Psoas muscle (tissue), 8 donors: Measurements from ENCODE around the gene DOHH. TPM values are rescaled to one million over a fixed set of nuclear protein-coding genes. Genes with fewer than 3 reads are reported as not detected.

ENCODE experiments used
- ATAC-seq, 4 donors: fragments of 200-7000 bp; cut with Tn5 transposase; one replicate each; pipeline ENCODE4 v1.9.1; 2020; ENCODE audit warnings: moderate library complexity in 3 of 4, mild to moderate bottlenecking in 2 of 4
- DNase-seq, 2 donors: peaks; one replicate each; pipeline ENCODE4 v3.0.0-alpha.2; 2020
- H3K27ac ChIP-seq: fragments of 200-600 bp; one replicate; pipeline ENCODE4 v1.8.0; 2022
- H3K27me3 ChIP-seq, 3 donors: fragments of 200-600 bp in 1 of 3; one replicate each; pipeline versions ENCODE4 v1.6.1 to v1.8.0; 2013 to 2022; ENCODE audit warnings: low read length in 2 of 3, mild to moderate bottlenecking in 2 of 3, moderate library complexity in 1 of 3; ENCODE audit not compliant: insufficient read depth in 3 of 3
- H3K36me3 ChIP-seq, 2 donors: fragments of 200-600 bp in 1 of 2; one replicate each; pipeline versions ENCODE4 v1.6.1 to v1.8.0; 2013 to 2022; ENCODE audit warnings: low read depth in 1 of 2, mild to moderate bottlenecking in 1 of 2, moderate library complexity in 1 of 2; ENCODE audit not compliant: insufficient read depth in 1 of 2
- H3K4me1 ChIP-seq: fragments of 200-600 bp; one replicate; pipeline ENCODE4 v1.8.0; 2022
- H3K4me3 ChIP-seq: fragments of 200-600 bp; one replicate; pipeline ENCODE4 v1.8.0; 2022; ENCODE audit warnings: mild to moderate bottlenecking
- H3K9me3 ChIP-seq: fragments of 200-600 bp; one replicate; pipeline ENCODE4 v1.8.0; 2022
- WGBS, 3 donors: extraction: QIAGEN DNeasy Blood & Tissue Kit; methylation state at CpG; one replicate each; pipeline versions ENCODE4 v1.1.6 to v1.1.7; 2013; 5-methylcytosine and 5-hydroxymethylcytosine counted together
- intact Hi-C, 2 donors: fragments of 100-400 bp; cut with DNase I; formaldehyde crosslinking; loops; one replicate each; pipeline versions ENCODE4 v1.11.0 to v1.14.2; 2022
- polyA plus RNA-seq, 3 donors: library from polyadenylated mRNA; stranded (reverse); fragments of 200-250 nt; gene quantifications; one replicate each; pipeline ENCODE4 v1.2.3, GENCODE V29; 2013
- total RNA-seq, 4 donors: library from RNA; stranded (reverse); fragmentation: NEBNext Ultra II Directional in 2 of 4; extraction: Animal tissue kit (Norgen Biotek cat#: 25700) in 2 of 4; gene quantifications; one replicate each; pipeline versions ENCODE4 v1.2.1 to v1.2.4, GENCODE V29; 2021 to 2023
- TF ChIP-seq, protein P1 (sequence below): fragments of 200-600 bp; IDR thresholded peaks from one replicate; pipeline ENCODE4 v1.8.0; 2022; ENCODE audit warnings: antibody characterized with exemption
- donor health status: healthy with polysubstance abuse.
- donor health status: DM: no; HTN: no; CAD: no; lungs with moderate emphysema.
- donor health status: Bipolar disorder and iron deficiency.
- donor health status: healthy.
- donor health status: DM: yes; HTN: yes; CAD: no.
- donor health status: DM: no; HTN: no; CAD: no.
- donor health status: DM: no; HTN: no; CAD: no.
- donor health status: DM: yes; HTN: yes; CAD: no.

The DOHH gene
- total and polyA plus RNA-seq, 7 donors, result 11.5 to 54.3 (median 21.8) TPM

GRCh38 chr19:3478409-3479176, 21.9 kb downstream of the DOHH start:
- WGBS, 3 donors, result 17 to 25% (median 19%) methylated on average over 27 of the region's 27 CpGs
- intact Hi-C loops, result no loop called here
- ATAC-seq (no peak), DNase-seq (no peak)
- TF ChIP-seq, protein P1, sequence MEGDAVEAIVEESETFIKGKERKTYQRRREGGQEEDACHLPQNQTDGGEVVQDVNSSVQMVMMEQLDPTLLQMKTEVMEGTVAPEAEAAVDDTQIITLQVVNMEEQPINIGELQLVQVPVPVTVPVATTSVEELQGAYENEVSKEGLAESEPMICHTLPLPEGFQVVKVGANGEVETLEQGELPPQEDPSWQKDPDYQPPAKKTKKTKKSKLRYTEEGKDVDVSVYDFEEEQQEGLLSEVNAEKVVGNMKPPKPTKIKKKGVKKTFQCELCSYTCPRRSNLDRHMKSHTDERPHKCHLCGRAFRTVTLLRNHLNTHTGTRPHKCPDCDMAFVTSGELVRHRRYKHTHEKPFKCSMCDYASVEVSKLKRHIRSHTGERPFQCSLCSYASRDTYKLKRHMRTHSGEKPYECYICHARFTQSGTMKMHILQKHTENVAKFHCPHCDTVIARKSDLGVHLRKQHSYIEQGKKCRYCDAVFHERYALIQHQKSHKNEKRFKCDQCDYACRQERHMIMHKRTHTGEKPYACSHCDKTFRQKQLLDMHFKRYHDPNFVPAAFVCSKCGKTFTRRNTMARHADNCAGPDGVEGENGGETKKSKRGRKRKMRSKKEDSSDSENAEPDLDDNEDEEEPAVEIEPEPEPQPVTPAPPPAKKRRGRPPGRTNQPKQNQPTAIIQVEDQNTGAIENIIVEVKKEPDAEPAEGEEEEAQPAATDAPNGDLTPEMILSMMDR, result no peak
- no peaks in the 10 kb centered on the region for H3K4me1 ChIP-seq
- peaks cover 0 to 37% (median 16%) of the 10 kb centered on the region in 3 donors for H3K27me3 ChIP-seq
- H3K27ac ChIP-seq, result no peak overlapping the region
- H3K36me3 ChIP-seq, result no peaks in the 10 kb centered on the region
- H3K4me3 ChIP-seq, result no peak overlapping the region
- H3K9me3 ChIP-seq, result no peaks in the 10 kb centered on the region

DNA sequence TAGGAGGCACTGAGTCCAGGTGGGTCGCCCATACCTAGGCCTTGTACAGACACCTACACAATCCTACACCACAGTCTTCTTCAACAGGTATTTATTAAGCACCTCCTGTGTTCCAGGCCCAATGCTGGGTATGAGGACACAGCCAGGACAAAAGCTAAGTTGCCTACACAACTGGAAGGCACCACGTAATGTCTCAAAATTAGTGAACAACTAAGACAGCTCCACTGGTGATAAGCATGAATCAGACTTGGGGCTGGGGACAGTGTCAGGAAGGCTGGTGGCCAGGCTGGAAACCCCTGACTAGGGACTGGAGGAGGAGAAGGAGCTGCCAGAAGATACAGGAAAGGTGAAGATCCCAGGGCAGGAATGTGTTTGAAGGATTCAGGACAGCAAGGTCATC, 22.5 kb downstream of the DOHH start:
- TF ChIP-seq, protein P1, result no peak
- H3K36me3 ChIP-seq, result no peaks in the 10 kb centered on the region
- no peak for ATAC-seq
- no peak for DNase-seq
- 65 to 85% (median 82%) methylated on average over 2 of the region's 2 CpGs for WGBS, 3 donors
- H3K9me3 ChIP-seq, result no peaks in the 10 kb centered on the region
- H3K4me3 ChIP-seq, result no peak overlapping the region
- no peaks in the 10 kb centered on the region for H3K4me1 ChIP-seq
- H3K27ac ChIP-seq, result no peak overlapping the region
- peaks cover 0 to 31% (median 14%) of the 10 kb centered on the region in 3 donors for H3K27me3 ChIP-seq
- intact Hi-C loops, result no loop called here

- Histone ChIP-seq H3K9me3 (no peaks in the 10 kb centered on the region), H3K27me3 (peaks cover 0 to 27% (median 11%) of the 10 kb centered on the region in 3 donors), H3K4me3 (no peak overlapping the region), H3K27ac (no peak overlapping the region), H3K4me1 (no peaks in the 10 kb centered on the region), H3K36me3 (no peaks in the 10 kb centered on the region)
- TF ChIP-seq, protein P1, result no peak
- DNase-seq, result no peak
- no peak for ATAC-seq
- intact Hi-C loops, result no loop called here
Measured at GRCh38 chr19:3477506-3477905, 23.0 kb downstream of the DOHH start.

DNA sequence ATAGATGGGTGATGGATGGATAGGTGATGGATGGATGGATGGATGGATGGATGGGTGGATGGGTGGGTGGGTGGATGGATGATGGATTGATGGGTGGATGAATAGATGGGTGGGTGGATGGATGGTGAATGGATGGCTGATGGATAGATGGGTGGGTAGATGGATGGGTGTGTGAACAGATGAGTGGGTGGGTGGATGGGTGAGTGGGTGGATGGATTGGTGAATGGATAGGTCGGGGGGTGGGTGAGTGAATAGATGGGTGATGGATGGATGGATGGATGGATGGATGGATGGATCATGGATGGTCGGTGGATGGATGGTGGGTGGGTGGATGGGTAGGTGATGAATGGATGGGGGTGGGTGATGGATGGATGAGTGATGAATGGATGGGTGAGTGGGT, 23.6 kb downstream of the DOHH start:
- no peaks in the 10 kb centered on the region for H3K36me3 ChIP-seq
- H3K27ac ChIP-seq, result no peak overlapping the region
- H3K4me1 ChIP-seq, result no peaks in the 10 kb centered on the region
- H3K4me3 ChIP-seq, result no peak overlapping the region
- DNase-seq (no peak), ATAC-seq (no peak)
- intact Hi-C loops, result no loop called here
- TF ChIP-seq, protein P1, result no peak
- 54 to 88% (median 78%) methylated on average over 2 of the region's 2 CpGs for WGBS, 3 donors
- H3K9me3 ChIP-seq, result no peaks in the 10 kb centered on the region
- peaks cover 0 to 20% (median 8%) of the 10 kb centered on the region in 3 donors for H3K27me3 ChIP-seq

DNA sequence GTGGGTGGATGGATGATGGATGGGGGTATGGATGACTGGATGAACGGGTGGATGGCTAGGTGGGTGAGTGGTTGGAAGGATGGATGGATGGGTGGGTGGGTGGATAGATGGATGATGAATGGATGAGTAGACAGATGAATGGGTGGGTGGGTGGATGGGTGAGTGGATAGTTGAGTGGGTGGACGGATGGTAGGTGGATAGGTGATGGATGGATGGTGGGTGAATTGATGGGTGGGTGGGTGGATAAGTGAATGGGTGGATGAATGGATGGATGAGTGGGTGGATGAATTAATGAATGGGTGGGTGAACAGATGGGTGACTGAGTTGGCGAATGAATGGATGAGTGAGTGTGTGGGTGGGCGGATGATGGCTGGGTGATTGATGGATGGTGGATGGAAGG, 25.0 kb downstream of the DOHH start:
- no peak overlapping the region for H3K27ac ChIP-seq
- ATAC-seq (no peak), DNase-seq (no peak)
- no peaks in the 10 kb centered on the region for H3K36me3 ChIP-seq
- 74 to 83% (median 81%) methylated on average over 4 of the region's 4 CpGs for WGBS, 3 donors
- TF ChIP-seq, protein P1, result no peak
- intact Hi-C loops, result no loop called here
- H3K4me1 ChIP-seq, result no peaks in the 10 kb centered on the region
- no peak overlapping the region for H3K4me3 ChIP-seq
- H3K9me3 ChIP-seq, result no peaks in the 10 kb centered on the region
- peaks cover 0 to 6% (median 4%) of the 10 kb centered on the region in 3 donors for H3K27me3 ChIP-seq
